RKO (cell line): ENCODE results near the gene UVRAG.

ENCODE experiments used
- DNase-seq: peaks from one replicate; pipeline ENCODE4 v3.0.0-alpha.2; 2016; ENCODE audit warnings: low spot score

Gene UVRAG

GRCh38 chr11:75809991-75810390 lies 5.0 kb upstream of the UVRAG start:
- no peak for DNase-seq

GRCh38 chr11:75810637-75811390 lies 4.2 kb upstream of the UVRAG start:
- DNase-seq = no peak

GRCh38 chr11:75811485-75811884 lies 3.5 kb upstream of the UVRAG start:
- DNase-seq = no peak

GRCh38 chr11:75812542-75813040 lies 2.4 kb upstream of the UVRAG start:
- no peak for DNase-seq

GRCh38 chr11:75813124-75813523 lies 1.9 kb upstream of the UVRAG start:
- no peak for DNase-seq

- DNase-seq = peak; percentile 37
These were observed 1.4 kb upstream of the UVRAG start for GRCh38 chr11:75813622-75814039.

GRCh38 chr11:75814363-75814676 lies 690 bp upstream of the UVRAG start:
- no peak for DNase-seq

- peak; percentile 49 for DNase-seq
These were observed 547 bp downstream of the UVRAG start for GRCh38 chr11:75815345-75816168.

GRCh38 chr11:75816561-75817239 lies 1.7 kb downstream of the UVRAG start:
- DNase-seq = peak; percentile 43

GRCh38 chr11:75820645-75821044 lies 5.6 kb downstream of the UVRAG start:
- DNase-seq = no peak

- DNase-seq = no peak
These were observed 6.2 kb downstream of the UVRAG start for GRCh38 chr11:75821202-75821601.

GRCh38 chr11:75822541-75822940 lies 7.5 kb downstream of the UVRAG start:
- no peak for DNase-seq

GRCh38 chr11:75823415-75823814 lies 8.4 kb downstream of the UVRAG start:
- no peak for DNase-seq

GRCh38 chr11:75823946-75824345 lies 8.9 kb downstream of the UVRAG start:
- DNase-seq = no peak

- DNase-seq = no peak
These were observed 11.6 kb downstream of the UVRAG start for GRCh38 chr11:75826461-75827230.

GRCh38 chr11:75827562-75827961 lies 12.6 kb downstream of the UVRAG start:
- DNase-seq = no peak

GRCh38 chr11:75831915-75832502 lies 17.0 kb downstream of the UVRAG start:
- DNase-seq = no peak

- no peak for DNase-seq
These were observed 19.7 kb downstream of the UVRAG start for GRCh38 chr11:75834728-75835127.

GRCh38 chr11:75836417-75836816 lies 21.4 kb downstream of the UVRAG start:
- no peak for DNase-seq

- DNase-seq = no peak
These were observed 24.8 kb downstream of the UVRAG start for GRCh38 chr11:75839851-75840250.

GRCh38 chr11:75840522-75840921 lies 25.5 kb downstream of the UVRAG start:
- no peak for DNase-seq

GRCh38 chr11:75841739-75842138 lies 26.7 kb downstream of the UVRAG start:
- no peak for DNase-seq
